H1 (cell line): Measurements from ENCODE around the gene SLC24A4. TPM values are rescaled to one million over a fixed set of nuclear protein-coding genes. Genes with fewer than 3 reads are reported as not detected.

Experiments used
- ATF3 ChIP-seq: IDR thresholded peaks from 2 replicates; pipeline ENCODE4 v1.6.1; 2011; ENCODE audit warnings: low read depth, mild to moderate bottlenecking, low read length; ENCODE audit not compliant: insufficient read depth
- SUZ12 ChIP-seq: fragments of 200-600 bp; sonication (generic); IDR thresholded peaks from 2 replicates; pipeline ENCODE4 v1.6.1; 2012; ENCODE audit warnings: mild to moderate bottlenecking, inconsistent platforms, low read length, moderate library complexity, mixed read lengths
- TEAD4 ChIP-seq: IDR thresholded peaks from 2 replicates; pipeline ENCODE4 v1.6.1; 2012; ENCODE audit warnings: low read depth, low read length, inconsistent platforms, mixed read lengths
- polyA plus RNA-seq, 7 experiments: library from polyadenylated mRNA; depleted of rRNA in 3 of 7; stranded (reverse) in 5 of 7; unstranded in 2 of 7; fragments of >200 nt in 5 of 7; fragments of 200-250 nt in 2 of 7; gene quantifications; 1 replicate in 5 of 7; 2 replicates in 1 of 7; 4 replicates in 1 of 7; pipeline versions ENCODE4 v1.2.1 to v1.2.3, GENCODE V29; 2011 to 2013; ENCODE audit warnings: missing spikeins in 2 of 7, mixed read lengths in 2 of 7
- total RNA-seq: library from RNA; stranded (reverse); fragmentation: NEBNext Ultra II Directional; extraction: Animal tissue kit (Norgen Biotek cat#: 25700); gene quantifications from 2 replicates; pipeline ENCODE4 v1.2.1, GENCODE V29; 2021

The SLC24A4 gene
- total and polyA plus RNA-seq, 2 of the 8 experiments (the other 6 are each of a cell fraction or from before 2014, with no cell fraction given), result 0.27 to 0.89 TPM

- TF ChIP-seq SUZ12 (no peak), TEAD4 (no peak), ATF3 (no peak)
These were observed 37.7 kb upstream of the SLC24A4 start (continued) for GRCh38 chr14:92285311-92285710.
